HT-29 (cell line): ENCODE results near the gene MCUB. TPM values are rescaled to one million over a fixed set of nuclear protein-coding genes. Genes with fewer than 3 reads are reported as not detected.
"Not testable (repeated sequence)": the region's sequence is repeated elsewhere in the genome, so short reads cannot be mapped to it uniquely, and the experiment has no call there.

Experiments used
- DNase-seq: peaks from one replicate; pipeline ENCODE4 v3.0.0-alpha.2; 2015; ENCODE audit warnings: low spot score
- total RNA-seq: library from RNA; depleted of rRNA; stranded (reverse); fragments of >200 nt; shearing (Covaris generic); gene quantifications from 2 replicates; pipeline ENCODE4 v1.2.3, GENCODE V29; 2014; rRNA removed

Gene MCUB, protein sequence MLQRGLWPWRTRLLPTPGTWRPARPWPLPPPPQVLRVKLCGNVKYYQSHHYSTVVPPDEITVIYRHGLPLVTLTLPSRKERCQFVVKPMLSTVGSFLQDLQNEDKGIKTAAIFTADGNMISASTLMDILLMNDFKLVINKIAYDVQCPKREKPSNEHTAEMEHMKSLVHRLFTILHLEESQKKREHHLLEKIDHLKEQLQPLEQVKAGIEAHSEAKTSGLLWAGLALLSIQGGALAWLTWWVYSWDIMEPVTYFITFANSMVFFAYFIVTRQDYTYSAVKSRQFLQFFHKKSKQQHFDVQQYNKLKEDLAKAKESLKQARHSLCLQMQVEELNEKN
- 2.2 and 4.2 TPM in 2 replicates for total RNA-seq

GRCh38 chr4:109559983-109560686, at the start of gene MCUB:
Gene MCUB (plus strand): TSS chr4:109560246. CDS start chr4:109560338, 92 bp downstream.
- peak; percentile 67 for DNase-seq

DNA sequence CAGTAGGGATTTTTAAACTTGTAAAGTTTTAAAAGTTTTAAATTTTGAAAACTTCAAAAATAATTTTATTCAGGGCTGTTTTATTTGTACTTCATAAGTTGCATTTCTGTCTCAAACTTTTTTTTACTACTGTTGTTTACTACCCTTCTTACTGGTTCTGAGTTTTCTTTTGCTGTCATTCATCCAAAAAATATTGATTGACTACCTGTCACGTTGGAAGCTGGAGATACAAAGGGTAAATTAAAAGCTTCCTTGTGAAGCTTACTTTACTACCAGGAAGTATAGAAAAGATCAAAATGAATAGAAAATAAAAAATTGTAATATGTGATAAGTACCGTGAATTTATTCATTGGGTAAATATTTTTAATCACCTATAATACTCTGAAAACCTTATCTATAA, 49.4 kb upstream of the MCUB start:
- DNase-seq: no peak

GRCh38 chr4:109511414-109511813, 48.6 kb upstream of the MCUB start:
- no peak for DNase-seq

DNA sequence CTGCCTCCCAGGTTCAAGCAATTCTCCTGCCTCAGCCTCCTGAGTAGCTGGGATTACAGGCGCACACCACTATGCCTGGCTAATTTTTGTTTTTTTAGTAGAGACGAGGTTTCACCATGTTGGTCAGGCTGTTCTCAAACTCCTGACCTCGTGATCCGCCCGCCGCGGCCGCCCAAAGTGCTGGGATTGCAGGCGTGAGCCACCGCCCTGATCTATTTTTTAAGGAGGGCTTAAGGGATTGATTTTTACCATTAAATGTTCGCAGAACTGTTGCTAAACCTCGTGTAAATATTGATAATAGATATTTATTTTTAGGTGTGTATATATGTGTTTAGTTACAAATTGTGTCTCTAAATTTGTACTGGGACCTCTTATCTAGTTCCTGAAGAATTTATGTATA, 46.7 kb upstream of the MCUB start:
- not testable (repeated sequence) for DNase-seq

DNA sequence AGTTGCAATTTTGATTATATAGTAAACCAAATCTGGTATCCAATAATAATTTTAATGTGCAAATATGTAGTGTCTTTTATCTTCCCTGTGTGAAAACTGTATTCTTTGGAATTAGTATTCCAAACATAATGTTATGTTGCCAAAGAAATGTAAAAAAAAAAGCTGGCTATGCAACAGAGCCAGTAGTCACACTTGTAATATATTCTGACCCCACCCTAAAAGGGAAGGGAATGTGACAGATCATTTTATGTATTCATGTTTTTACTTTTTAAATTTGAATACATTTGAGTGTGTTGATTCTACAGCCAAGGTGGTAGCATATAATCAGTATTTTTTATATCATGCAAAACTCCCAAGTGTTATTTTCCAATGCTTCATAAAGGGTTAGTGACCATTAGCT, 27.9 kb upstream of the MCUB start:
- no peak for DNase-seq

DNA sequence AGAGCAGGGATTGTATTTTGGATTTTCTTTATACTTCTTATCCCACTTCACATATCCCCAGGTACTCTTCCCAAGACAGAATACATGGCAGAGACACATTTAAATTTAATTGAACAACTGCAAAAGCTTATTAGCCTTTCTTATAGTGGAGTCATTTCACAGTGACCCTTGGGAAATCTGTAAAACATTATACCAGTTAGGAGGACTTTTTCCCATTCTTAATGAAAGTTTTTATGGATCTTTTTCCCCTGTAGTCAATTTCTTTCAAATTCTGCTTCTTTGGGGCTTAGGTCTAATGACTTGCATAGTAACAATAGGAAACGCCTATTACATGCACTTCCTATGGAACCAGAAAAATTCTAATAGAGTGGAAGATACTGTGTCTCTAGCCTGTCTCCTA, 14.6 kb upstream of the MCUB start:
- DNase-seq: no peak

DNA sequence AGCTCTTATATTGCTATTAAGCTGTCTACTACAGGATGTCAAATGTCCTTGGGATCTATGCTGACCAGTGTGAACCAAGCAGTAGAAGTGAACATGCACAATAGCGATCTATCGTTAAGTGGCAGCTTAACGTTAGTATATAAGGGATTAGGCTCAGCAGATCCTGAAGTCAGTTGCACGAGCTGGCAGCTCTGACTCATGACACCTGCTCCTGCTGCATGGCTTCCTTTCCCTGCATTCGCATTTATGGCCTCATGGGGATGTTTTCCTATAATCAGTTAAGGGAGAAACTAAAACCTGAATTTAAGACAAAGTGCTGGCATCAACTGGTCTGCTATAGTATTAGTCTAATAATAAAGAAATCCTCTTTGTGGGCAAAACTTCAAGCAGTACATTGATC, 12.7 kb upstream of the MCUB start:
- DNase-seq: no peak

GRCh38 chr4:109548655-109549054, 11.4 kb upstream of the MCUB start:
- DNase-seq: no peak

DNA sequence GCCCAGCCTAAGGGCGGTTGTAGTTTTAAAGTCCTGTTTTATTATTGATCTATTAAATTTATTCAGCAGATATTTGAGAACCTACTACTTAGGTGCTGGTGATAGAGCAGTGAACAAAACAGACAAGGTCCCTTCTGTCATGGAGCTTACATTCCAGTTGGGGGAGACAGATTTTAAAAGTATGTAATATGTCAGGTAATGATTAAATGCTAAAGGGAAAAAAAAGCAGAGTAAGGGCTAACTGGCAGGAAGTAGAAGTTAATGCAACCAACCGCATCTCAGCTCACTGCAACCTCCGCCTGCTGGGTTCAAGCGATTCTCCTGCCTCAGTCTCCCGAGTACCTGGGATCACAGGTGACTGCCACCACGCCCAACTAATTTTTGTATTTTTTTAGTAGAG, 7.8 kb upstream of the MCUB start:
- no peak for DNase-seq

- DNase-seq: no peak
Observed at GRCh38 chr4:109553130-109553529, 6.9 kb upstream of the MCUB start.

DNA sequence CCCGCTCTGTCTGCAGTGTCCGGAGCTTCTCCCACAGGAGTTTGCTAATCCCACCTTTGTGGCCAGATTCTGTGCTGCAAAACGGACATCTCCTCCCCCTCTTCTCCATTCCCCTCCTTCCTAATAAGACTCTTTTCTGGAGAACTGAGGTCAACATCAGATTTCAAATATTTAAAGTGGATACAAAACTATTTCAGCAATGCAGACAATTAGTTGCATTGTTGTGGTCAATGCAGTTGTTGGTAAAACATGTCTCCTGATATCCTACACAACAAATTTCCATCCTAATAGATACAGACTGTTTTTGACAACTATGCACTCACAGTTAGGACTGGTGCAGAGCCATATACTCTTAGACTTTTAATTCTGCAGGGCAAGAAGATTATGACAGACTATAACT, 5.1 kb upstream of the MCUB start:
- no peak for DNase-seq

GRCh38 chr4:109557433-109557832, 2.6 kb upstream of the MCUB start:
- DNase-seq: no peak

- DNase-seq: not testable (repeated sequence)
Observed at GRCh38 chr4:109558095-109558494, 2.0 kb upstream of the MCUB start.

DNA sequence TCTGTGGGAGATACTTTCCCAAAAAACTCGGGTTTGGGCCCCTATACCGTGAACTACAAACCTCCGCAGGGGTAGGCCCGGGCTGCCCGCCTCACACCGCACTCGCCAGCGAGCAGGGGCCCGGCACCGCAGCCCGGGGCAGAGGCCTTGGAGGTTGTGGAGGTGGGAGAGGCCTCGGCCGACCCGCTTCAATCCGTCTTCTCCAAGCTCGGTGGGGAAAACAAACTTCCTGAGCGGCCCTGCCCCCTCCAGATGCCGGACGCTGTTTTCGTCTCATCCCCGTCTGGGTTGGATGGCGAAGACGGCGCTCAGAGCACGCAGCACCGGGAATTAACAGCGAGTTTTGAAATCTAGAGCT, 442 bp upstream of the MCUB start:
- peak; percentile 21 for DNase-seq

- peak; percentile 32 for DNase-seq
Observed at GRCh38 chr4:109560687-109561461, 828 bp downstream of the MCUB start.

DNA sequence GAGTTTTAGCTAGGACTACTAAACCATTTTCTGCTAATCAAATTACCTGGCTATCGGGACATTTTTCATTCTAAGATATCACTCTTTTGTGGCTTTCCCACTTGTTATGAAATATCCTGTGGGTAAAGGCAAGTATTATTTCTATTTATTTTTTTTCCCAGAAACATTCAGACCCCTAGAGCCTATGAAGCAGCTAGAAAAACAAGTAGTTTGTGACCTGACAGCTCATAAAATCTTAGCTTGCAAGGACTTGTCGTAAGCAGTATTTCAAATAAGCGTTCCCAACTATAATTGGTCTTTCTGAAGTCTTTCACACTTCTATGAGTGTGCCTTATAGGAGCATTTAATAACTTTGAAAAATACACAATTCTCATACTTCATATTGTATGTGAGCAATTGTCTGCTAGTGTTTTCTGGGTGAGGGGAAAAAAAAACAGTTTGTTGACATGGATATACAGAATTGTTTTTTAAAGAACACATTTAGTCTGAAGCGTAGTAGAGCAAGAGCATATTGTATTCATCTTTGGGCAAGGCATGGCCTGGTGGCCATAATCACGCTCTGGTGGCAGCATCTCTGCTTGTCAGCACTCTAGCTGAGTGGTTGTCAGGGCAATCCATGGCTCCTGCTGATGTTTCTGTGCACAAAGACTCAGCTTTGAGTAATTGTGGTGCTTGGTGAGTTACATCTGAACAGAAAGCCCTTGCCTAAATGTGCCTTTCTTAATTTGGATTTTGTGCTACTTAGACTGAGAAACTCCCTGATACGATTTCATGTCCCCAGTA, 2.6 kb downstream of the MCUB start:
- no peak for DNase-seq

GRCh38 chr4:109571494-109571893, 11.4 kb downstream of the MCUB start:
- no peak for DNase-seq

DNA sequence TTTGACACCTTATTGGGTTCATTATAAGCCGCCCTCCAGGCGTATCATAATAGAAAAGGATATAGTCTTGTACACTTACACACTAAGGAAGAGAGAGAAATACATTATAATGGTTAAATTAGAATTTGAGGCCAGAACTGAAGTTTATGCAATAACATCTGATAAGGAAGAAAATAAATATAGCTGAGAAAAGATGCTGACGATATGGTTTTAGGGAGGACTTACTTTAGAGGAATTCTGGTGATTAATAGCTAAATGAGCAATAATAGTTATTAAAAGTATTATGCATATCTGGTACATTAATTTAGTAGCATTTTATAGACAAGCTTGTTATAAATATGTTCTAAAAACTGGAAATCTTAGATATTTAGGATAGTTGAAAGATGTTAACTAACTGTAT, 12.1 kb downstream of the MCUB start:
- no peak for DNase-seq

GRCh38 chr4:109574443-109574850, 14.4 kb downstream of the MCUB start:
- DNase-seq: peak; percentile 42

GRCh38 chr4:109574931-109575804, 15.1 kb downstream of the MCUB start:
- no peak for DNase-seq

- peak; percentile 12 for DNase-seq
Observed at GRCh38 chr4:109576462-109576861, 16.4 kb downstream of the MCUB start.
